Fibroblast of skin of right quadriceps (primary cell): ENCODE measurements around the gene HOXA2.

Experiments
- DNase-seq: peaks from one replicate; pipeline ENCODE4 v3.0.0-alpha.2; 2013

Gene HOXA2

GRCh38 chr7:27141137-27141922, 38.8 kb upstream of the HOXA2 start:
- DNase-seq, result no peak

DNA sequence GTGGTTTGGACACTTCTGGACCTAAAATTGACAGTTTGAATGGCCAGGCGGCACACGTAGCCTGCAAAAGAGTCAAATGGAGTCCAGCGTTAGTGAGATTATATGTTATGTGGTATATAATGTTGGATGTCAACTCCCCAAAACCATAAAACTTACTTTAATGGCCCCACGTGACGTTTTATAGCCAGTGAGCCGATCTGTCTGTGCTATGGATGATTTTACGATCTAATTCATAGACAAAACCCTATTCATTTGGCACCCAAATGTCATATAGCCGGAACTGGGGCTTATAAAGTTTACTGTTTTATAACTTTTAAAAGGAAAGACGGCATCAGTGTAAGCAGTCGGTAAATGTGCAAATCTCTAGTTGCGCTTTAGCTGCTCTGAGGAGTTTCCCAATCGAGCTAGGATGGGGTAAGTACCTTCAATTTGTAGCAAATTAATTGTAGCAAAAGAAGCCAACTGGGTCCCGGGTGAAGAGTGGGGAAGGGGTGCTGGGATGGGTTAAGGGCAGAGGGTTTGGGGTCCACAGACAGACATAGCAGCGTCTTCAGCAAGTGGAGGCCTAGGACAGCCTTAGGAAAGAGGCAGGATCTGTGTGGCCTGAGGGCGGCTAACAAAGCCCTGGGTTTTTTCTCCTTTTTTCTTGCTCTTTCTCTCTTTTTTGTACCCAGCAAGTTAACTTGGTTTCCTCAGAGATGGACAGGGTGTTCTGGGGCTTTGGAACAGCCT, 37.8 kb upstream of the HOXA2 start:
- no peak for DNase-seq

GRCh38 chr7:27139334-27140125, 37.0 kb upstream of the HOXA2 start:
- DNase-seq, result no peak

GRCh38 chr7:27138985-27139333, 36.5 kb upstream of the HOXA2 start:
- DNase-seq, result no peak

- no peak for DNase-seq
Measured at GRCh38 chr7:27138472-27138871, 36.0 kb upstream of the HOXA2 start.

DNA sequence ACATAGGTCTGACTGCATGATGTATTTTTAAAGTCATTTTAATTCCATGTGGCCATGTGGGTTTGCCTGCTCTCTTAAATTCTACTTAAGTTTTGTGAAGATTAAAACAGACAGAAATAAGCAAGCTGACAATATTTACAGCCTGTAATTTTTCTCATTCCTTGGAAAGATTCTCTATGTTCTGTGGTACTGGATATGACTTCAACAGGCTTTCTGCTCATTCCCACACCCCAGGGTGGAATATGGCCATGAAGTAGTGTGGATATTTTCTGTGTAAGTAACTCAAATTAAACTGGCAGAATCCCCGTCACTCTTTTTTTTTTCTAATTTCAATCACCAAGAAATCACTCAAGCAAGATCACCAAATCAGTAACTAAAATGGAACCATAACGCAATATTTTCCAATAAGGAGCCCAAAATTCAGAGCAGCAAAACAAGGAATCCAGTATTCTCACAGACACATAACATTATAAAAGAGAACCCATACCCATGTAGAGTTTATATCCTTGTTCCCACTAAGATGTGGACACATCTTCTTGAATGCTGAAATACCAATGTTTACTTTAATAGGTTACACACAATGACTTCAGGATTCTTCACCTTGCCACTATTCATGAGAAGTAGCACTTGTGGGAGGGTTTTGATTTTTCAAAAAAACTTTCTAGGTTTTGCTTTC, 35.3 kb upstream of the HOXA2 start:
- DNase-seq, result peak; percentile 20

- peak; percentile 89 for DNase-seq
Measured at GRCh38 chr7:27134392-27134791, 31.9 kb upstream of the HOXA2 start.

DNA sequence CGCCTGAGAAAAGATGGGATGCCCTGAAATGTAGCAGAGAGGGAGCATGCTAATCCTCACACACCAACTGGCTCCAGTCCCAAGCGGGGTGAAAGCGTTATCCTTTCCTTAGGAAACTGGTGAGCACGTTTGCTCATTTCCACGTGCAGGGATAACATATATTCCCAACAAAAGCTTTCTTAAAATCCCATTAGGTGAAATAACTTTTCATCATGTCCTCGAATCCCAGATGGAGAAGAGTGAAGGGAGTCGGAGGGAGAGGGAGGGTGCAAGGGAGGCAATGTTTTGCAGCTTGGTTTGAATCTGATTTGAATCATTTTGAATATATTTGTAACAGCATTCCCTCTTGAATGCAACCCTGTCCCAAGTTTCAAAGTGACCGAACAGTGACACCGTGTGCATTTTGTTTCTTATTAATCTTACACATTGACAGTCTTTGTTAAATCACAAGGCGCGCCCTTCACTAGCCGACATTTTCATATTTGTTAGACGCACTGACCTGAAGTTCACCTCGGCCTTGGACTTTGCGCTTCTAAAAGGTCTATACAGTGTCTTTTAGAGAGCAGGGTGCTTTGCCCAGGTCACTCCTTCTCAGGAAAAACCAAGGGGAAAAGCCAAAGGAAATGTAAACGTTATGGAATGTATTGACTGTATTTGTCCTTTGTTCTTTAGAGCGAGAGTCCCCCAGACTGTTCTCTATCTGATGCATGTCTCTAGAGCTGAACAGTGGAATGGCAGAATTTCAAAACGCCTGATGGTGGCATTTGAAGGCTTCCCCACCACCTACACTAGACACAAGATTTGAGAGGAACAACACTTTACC, 31.1 kb upstream of the HOXA2 start:
- DNase-seq, result no peak

DNA sequence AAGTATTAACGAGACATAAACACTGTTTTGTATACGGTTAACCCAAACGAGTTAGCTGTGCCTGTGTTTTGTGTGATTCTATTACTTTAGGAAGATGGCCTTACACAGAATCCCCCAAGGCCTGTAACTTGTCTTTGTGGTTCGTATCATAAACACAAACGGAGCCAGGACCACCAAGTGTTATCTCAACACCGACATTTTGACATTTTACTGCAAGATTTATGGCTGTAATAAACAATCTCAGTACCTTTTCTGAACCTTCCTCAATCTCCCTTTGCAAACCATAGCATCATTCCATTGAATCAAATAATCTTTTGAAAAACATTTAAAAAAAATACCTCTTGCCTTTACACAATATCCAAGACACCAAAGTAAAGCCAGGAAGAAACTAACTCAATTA, 30.5 kb upstream of the HOXA2 start:
- no peak for DNase-seq

- no peak for DNase-seq
Measured at GRCh38 chr7:27132214-27132613, 29.7 kb upstream of the HOXA2 start.

GRCh38 chr7:27131390-27131819, 28.9 kb upstream of the HOXA2 start:
- no peak for DNase-seq

- DNase-seq, result peak; percentile 90
Measured at GRCh38 chr7:27130540-27131389, 28.3 kb upstream of the HOXA2 start, which contains the start of gene HOXA4. HOXA4 (minus strand) TSS chr7:27130757; CDS start chr7:27130733, 24 bp downstream.

DNA sequence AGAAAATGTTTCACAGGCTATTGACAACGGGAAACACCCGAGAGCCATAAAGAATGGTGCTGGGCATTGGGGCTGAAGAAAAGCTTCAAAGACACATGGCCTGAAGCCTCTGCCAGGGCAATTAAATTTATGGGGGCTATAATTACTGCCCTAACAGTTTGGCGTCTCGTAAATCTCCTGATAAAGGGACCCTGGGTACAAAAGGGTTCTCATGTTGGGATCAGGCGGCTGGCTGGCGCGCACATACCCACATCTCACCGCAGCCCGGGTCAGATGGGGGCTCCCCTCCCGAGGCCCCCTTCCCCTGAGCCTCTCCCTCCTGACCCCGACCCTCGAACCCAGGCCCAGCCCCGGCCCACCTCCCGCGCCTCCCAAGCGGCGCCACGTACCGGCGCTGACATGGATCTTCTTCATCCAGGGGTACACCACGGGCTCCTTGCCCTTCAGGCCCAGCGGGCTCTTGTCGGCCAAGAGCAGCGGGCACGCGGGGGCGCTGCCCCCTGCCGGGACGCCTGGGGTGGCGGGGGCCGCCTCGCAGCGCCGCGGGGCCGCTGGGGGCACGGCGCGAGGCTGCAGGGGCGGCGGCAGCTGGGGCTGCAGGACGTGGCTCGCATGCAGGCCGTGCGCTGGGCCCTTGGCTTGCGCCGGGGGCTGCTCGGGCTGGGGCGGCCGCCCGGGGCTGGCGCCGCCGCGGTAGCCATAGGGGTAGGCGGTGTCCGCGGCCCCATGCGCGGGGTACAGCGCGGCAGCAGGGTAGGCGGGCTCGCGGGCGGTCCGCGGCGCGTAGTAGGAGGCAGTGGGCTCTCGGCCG, 27.5 kb upstream of the HOXA2 start:
- DNase-seq, result no peak

- no peak for DNase-seq
Measured at GRCh38 chr7:27128776-27129728, 26.6 kb upstream of the HOXA2 start.

DNA sequence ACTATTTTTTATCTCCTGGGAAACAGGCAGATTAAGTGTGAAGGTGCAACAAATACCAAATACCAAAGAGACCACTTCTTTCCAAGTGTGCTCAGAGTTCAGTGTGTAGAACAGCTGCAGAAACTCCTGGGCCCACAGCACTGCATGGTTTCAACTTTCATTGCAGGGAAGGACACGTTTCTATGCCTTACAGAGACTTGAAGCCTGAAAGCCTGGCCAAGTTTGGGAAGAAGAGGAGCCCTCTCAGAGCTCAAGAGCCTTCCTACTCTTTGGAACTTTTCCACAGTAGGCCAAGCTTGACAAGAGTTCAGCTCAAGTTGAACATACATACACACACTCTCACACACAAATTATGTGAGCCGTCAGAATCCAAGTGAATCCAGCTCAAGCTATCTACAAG, 25.6 kb upstream of the HOXA2 start:
- DNase-seq, result no peak

GRCh38 chr7:27126596-27127327, 24.3 kb upstream of the HOXA2 start:
- no peak for DNase-seq

GRCh38 chr7:27125986-27126394, 23.5 kb upstream of the HOXA2 start:
- DNase-seq, result no peak
